ENCODE measurements around the gene RAMP1. TPM values are rescaled to one million over a fixed set of nuclear protein-coding genes. Genes with fewer than 3 reads are reported as not detected.

RAMP1 gene
- total RNA-seq, 1 donor = 1.6 TPM

DNA sequence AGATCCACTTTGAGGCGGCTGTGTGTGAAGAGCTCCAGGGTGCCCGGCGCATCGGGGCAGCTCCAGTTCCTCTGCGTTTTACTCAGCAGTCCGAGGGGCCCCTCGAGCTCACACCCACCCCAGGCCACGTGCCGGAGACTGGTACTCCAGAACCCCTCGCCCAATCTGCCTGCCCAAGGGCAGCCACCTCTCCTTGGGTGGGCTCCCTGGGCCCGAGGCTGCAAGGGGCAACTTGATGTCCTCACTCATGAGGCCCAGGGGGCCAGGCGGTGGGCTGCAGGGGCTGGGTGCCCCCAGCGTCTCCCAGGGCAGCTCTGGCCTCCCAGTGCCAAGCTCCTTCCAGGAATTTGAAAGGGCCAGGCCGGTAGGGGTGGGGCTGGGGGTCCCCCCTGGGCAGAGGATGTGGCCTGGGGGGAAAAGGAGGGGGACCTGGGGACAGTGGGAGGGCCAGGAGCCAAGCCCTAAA is 16.7 kb downstream of the RAMP1 start:
- no peak for DNase-seq (ENCODE audit: low read depth in 2 of 3, low spot score in 2 of 3)

DNA sequence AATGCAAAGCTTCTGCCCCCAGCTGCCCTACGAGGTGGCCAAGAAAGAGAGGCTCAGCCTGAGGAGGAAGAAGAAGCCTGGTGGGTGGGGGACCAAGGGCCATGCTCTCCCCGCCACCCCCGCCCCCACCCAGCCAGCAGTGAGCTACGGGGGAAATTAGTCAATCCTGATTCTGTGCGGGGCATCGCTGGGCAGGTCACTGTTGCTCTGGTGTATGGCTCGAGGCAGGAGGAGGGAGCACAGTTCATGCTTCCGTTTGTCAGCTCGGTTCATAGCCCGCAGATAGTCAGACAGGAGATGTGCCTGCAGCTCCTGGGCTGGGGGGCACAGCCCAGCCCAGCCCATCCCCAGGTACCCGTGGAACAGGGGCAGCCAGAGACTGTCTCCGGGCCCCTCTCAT is 17.1 kb downstream of the RAMP1 start:
- DNase-seq (ENCODE audit: low read depth in 2 of 3, low spot score in 2 of 3) = no peak

DNA sequence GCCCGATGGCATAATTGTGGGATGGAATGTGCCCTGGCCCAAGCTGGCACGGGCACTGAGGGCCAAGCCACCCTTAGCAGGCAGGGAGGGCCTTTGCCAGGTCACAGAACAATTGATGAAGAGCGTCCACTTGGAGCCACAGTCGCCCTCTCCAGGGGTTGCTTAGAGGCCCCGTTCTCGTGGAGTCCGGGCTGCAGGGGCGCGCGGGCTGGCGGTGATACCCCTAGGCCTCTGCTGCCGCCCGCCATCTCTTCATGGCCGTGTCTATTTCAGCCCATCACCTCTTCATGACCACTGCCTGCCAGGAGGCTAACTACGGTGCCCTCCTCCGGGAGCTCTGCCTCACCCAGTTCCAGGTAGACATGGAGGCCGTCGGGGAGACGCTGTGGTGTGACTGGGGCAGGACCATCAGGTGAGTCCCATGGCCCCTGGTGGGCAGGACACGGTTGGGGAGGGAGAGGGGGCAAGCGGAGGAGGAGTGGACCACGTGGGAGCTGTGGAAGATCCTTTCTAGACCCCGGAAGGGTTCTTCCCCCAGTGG is 17.6 kb downstream of the RAMP1 start:
- no peak for DNase-seq (ENCODE audit: low read depth in 2 of 3, low spot score in 2 of 3)

DNA sequence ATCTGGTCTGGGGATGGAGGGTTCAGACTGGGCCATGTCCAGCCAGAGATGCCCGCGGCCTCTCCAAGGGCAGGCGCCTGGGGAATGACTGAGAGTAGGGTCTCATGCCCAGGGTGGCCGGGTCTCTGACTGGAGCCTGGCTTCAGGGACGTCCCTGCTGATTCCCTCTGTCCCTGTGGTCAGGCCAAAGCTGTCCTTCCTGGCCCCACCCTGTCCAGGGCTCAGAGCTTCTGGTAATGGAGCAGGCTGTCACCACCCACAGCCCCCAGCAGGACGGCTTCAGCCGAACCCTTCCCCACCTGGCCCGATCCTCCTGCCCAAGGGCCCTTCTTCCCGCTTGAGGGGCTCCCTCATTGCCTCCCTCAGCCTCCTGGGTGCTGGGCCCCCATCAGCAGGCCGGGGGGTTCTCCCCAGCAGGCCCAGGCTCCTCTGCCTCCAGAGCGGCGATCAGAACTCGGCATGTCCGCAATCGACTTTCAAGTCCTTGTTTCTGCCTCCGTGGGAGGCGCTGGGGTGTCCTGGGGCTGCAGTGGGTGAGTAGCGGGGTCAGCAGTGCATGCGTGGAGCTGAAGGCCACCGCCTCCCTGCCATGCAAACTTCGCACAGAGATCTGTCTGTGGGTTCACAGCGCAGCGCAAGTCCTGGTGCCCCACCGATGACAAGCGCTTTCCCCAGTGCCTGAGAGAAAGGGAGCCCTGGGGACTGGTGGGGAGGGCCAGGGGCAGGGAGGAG is 18.3 kb downstream of the RAMP1 start:
- DNase-seq (ENCODE audit: low read depth in 2 of 3, low spot score in 2 of 3) = no peak

DNA sequence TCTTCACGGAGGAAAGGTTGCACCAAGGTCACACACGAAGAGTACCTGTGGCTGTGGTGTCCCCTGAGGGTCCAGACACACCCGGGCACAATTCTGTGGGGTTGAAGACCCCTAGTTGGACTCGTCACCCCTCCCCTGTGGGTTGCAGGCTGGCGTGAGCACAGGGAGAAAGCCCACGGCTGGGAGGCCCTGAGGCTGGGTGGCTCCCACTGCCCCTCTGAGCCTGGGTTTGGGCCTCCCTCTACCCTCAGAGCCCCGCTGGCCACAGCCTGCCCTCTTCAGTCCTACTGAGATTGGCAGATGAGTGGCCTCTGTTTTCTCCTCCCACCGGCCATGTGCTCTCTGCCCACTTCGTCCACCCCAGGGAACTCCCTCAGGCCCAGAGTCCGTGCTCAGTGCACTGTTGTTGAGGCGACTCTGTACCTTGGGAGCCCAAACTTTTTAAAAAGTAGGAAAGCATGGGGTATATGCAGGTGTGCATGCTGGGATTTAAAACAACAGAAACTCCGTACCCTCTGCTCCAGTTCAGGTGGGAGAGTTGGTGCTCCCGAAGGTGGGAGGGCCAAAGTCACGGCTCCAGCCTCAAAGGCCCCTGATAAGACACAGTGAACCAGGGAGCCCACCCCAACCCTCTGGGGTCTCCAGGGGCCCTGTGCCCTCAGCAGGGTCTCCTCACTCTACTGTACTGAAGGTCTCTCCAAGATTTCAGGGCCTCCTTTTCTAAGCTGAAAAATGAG is 19.1 kb downstream of the RAMP1 start:
- DNase-seq (ENCODE audit: low read depth in 2 of 3, low spot score in 2 of 3) = no peak

DNA sequence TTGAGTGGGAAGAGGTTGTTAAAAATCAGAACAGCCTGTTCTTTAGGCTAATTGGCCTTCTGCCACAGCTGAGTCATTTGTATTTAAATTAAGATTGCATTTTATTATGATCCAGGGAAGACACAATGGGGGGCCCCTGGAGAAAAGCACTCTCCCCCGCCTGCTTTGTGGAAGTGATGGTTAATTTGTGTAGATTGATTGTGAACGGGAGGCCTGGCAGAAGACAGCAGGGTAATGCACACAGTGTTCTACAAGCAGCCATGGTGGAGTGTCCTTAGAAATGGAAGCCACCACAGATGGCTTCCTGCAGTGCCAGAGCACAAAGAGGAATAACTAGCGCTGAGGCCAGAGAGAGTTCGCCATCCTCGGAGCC is 19.6 kb downstream of the RAMP1 start:
- DNase-seq (ENCODE audit: low read depth in 2 of 3, low spot score in 2 of 3) = no peak

DNA sequence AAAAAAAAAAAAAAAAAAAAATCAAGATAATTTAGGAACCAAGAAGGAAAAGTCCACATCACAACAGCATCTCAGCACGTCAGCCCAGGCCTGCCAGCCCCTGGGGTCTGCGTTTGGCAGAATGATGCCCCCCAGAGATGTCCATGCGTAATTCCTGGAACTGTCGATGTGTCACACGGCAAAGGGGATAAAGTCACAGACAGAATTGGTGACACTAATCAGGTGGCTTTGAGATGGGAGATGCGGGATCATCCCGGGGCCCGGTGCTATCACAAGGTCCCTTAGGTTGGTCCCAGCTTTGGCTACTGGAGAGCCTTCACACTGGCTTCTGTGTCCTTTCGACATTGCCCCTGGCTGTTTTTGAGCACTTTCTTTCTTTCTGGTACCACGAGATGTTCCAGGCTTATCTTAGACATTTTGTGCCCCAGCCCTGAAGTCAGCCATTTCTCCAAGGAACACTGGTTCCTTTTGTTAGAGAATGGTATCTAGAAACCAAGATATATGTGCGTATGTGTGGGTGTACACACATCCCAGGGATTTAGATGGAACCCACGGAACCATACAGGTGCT is 20.7 kb downstream of the RAMP1 start:
- DNase-seq (ENCODE audit: low read depth in 2 of 3, low spot score in 2 of 3) = no peak

DNA sequence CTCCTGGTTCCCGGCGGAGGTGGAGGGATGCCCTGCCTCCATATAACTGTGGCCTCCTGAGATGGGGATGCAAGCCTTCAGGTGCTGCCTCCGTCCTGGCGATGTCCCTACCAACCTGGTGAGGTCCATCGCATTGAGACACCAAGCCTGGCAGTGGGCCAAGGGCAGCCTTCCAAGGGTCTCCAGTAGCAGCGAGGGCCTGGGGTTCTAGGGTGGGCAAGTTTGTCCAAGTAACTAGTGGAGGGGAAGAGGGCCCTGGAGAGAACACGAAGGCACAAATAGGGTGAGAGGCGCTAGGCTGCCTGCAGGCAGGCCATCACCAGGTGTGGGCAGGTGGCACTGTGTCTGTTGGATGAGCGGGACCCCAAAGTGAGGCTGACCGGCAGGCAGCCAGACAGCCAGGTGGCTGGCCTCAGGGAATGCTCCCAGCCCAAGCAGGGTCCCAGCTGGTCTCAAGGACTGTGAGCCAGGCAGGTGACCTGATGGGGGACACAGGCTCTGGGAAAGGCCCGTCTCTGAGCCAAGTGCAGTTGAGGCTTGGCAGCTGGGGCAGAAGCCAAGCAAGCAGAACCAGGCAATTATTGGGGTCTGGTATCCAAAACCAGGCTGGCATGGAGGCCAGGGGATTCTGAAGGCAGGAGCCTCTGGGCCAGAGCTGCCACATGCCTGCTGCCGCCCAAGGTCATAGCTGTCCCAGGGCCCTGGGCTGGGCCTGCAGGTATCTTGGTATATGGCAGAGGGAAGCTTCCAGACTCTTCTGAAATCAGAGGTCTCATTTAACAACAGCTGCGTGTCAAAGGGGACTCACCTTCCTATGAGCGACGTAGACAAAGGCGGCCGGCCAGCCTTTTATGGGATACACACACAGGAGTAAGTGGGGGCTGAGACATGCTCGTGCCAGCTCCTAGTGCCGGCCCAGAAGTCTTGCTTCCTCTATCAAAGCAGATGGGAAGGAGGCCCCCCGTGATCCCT is 23.4 kb downstream of the RAMP1 start:
- DNase-seq (ENCODE audit: low read depth in 2 of 3, low spot score in 2 of 3) = no peak

DNA sequence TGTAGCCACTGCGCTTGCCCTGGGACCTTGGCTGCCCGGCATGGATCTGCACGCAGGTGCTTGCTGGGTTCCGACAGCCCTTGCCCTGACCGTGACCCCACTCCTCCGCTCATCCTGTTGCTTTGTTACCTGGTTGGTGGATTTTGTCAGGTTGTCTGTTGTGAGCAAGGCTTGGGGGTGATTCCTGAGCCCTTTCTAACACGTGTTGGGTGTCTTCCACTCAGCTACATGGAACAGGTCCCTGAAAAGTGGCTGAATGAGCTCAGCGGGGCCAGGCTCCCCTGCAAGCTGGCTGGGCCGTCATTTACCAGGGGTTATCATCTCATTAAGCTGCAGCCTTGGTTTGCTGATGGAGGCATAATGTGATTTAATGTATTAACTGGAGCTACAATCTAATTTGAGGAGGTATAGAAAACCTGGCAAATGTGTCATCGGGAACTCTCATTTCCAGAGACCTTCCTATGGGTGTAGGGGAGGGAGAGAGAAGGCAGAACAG is 24.6 kb downstream of the RAMP1 start:
- DNase-seq (ENCODE audit: low read depth in 2 of 3, low spot score in 2 of 3) = no peak

DNA sequence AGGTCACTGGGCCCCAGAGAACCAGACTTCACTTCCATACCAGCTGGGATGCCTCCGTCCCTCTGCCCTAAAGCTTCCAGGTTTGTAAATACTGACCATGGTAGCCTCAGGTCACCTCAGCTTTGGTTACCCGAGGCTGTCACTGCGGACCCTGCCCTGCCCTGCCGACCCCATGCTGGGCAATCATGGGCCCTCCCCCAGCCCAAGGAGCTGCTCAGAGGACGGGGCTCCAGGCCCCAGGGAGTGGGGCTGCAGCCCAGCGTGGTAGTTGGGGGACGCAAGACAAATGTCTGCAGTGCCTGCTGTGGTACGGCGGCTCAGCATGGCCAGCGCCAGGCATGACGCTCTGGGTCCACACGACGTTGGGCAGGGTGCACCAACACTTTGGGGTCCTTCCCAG is 25.3 kb downstream of the RAMP1 start:
- no peak for DNase-seq (ENCODE audit: low read depth in 2 of 3, low spot score in 2 of 3)

DNA sequence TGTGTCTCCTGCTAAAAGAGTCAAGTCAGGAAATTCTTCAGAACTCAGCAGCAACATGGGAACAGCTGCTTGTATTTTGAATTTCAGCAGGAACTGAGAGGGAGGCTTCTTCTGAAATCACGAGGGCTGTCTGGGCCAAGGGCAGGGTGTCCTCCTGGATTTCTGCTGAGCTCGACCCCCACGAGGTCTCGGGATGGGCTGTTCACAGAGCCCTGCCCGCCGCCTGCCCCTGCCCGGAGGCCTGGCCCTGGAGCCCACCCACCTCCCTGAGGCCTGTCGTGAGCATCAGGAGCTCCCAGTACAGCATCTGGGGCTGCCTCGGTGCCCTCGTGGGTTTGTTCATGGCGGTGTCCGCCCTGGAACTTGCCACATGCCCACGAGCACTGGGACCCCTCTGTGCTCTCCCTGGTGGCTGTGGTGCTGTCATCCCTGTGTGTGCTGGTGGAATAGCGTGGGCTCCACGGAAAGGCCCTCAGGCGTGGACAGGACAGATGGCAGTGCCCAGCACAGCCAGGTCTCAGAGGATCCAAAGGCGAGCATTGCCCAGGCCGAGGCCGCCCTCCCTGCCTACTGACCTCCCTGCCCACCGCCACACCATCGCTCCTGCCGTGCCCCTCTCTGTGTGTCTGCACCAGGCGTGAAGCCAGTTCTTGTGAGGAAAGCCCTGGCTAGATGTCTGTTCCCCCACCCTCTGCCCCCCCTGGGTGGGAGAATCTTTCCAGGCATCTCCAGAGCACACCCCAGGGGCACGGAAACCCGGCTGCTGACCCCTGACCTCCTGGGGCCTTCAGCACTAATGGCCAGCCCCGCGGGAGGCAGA is 25.9 kb downstream of the RAMP1 start:
- DNase-seq (ENCODE audit: low read depth in 2 of 3, low spot score in 2 of 3) = no peak

DNA sequence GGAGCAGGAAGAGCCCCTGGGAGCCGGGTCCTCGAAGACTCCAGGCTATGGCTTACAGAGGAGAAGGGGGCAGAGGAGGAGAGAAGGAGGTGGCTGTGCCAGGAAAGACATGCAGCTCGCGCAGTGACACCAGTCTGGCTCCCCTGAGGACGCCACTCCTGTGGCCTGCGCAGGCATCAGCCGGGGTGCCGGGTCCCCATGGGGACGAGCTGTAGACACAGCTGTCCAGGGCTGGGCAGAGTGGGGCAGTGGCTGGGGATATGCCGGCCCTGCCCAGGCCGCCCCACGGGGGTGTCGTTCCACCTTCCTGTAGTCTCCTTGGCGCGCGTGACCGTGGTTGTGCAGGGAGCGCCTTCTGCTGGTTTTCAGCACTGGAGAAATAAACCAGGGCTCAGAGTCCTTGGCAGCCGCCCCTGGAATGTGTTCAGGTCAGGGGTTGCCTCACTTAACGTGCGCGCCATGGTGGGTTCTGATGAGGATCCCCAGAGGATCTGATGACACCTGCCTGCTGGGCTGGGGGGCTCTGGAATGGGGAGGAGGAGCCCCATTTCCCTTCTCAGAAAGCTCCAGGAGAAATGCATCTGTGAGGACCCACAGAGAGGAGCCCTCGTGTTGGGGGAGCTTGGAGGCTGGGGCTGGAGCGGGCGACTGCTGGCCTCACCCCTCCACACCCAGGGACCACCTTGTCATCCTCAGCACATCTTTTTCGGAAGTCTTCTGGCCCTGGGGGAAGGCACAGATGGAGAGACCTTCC is 26.7 kb downstream of the RAMP1 start:
- no peak for DNase-seq (ENCODE audit: low read depth in 2 of 3, low spot score in 2 of 3)

DNA sequence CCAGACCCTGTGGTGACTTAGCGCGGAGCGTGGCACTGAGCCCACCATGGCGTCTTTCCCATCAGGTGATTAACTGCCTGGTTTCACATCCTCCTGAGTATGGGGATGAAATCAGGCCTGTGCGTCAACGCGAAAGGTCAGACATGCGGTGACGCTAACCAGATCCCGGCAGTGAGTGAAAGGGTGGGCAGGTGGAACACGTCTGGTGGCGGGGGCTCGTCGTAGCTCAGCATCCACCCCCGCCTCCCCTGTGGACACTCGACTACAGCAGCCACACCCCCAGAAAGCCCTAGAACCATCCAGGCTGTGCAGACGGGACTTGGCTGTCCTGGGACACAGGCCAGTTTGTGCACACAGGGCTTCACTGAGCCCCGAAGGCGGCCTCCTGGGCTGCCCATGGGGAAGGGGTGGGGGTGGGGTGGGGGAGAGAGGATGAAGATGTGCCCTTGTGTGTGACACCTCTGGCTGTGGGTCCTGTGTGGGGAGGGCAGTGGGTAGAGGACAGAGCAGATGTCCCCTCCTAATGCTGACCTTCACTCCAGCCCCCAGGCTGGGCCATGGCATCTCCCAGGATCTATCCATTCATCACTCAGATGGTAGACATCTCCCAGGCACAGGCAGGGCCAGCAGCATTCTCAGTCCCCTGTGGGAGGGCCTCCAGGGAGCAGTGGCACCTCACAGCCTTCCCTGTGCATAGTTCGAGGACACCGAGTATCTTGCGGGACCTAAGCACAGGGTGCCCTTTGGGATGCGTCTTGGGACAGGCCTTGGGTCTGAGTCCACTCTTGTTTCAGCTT is 27.5 kb downstream of the RAMP1 start:
- DNase-seq (ENCODE audit: low read depth in 2 of 3, low spot score in 2 of 3) = no peak

DNA sequence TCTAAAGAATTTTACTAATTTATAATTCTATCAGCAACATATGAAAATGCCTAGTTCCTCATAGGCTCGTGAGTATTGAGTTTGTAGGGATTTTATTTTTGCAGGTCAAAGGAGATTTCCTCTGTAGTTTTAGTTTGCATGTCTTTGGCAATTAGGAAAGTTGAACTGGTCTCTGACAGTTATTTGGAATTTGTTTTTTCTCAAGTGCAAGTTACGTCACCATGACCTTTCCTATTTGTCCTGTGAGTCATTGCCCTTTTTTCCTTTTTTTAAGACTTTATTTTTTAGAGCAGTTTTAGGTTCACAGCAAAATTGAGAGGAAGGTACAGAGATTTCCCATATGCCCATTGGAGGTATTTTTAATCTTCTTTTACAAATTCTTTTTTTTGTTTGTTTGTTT is 29.0 kb downstream of the RAMP1 start:
- DNase-seq (ENCODE audit: low read depth in 2 of 3, low spot score in 2 of 3) = no peak

DNA sequence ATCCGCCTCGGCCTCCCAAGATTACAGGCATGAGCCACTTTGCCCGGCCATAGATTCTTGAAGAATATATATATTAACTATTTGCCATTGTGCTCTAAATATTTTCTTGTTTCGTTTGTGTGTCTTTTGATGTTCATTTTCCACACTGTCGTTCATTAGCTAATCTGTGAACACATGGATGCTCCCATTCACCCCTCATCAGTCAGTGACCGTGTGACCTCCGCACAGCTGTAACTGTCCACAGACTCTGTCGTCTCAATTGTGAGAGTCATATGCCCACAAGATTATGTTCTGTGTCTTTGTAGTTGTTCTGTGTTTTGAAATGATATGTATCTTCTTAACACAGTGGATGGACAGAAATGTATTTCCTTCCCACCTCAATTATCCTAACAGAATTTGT is 29.6 kb downstream of the RAMP1 start:
- DNase-seq (ENCODE audit: low read depth in 2 of 3, low spot score in 2 of 3) = no peak

DNA sequence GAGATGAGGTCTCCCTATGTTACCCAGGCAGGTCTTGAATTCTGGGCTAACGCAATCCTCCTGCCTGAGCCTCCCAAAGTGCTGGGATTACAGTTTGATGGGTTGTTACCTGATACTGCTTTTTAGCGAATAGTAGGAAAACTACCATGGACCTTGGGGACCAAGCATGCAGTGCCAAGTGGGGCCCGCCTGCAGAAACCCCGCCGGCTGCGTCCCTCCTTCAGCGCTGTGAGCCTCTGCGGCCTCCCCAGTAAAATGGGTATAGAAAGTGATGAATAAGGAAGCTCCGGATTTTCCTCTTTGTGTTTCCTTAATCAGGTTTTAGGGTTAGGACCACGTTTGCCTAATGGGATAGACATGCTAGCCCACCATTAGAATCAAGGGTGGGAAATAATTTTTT is 30.4 kb downstream of the RAMP1 start:
- no peak for DNase-seq (ENCODE audit: low read depth in 2 of 3, low spot score in 2 of 3)

DNA sequence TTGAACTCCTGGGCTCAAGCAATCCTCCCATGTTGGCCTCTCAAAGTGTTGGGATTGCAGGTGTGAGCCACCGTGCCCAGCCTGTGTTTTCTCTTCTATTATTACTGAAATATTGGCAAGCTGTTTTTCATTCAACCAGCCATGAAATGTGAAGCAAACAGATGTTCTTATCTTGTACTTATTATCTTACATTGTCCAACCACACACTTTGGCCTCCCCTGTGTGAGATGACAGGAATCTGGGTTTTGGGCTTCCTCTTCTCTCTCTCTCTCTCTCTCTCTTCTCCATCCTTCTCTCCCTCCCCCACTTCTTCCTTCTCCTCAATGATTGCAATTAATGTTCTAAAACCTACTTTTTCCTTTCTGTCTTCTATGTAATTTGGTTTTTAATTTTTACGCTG is 33.1 kb downstream of the RAMP1 start:
- peak in 1 of 3 donors; percentile 68 for DNase-seq (ENCODE audit: low read depth in 2 of 3, low spot score in 2 of 3)

DNA sequence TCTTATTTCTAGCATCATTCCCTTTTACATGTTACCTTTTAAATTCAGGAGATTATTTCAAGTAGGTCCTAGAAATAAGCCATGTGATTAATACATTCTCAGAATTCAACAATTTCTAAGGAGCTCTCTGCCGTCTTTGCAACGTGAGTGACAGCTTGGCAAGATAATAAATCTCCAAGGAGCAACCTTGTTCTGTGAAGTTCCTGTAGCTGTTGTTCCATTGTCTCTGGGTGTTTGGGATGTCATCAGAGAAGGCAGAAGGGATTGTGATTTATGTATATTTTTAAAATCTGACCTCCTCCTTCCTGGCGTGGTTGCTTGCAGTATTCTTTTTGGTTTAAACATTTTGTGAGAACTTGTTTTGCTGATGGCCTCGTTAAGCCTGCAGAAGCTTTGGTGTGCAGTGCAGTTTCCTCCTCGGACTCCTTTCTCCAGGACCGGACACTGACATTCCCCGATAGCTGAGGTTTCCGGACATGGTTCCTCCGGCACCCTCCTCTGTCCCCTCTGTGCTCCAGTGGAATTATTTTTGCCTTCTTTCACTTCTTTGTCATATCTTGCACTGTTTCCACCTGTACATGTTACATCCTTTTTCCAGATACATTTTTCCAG is 33.7 kb downstream of the RAMP1 start:
- no peak for DNase-seq (ENCODE audit: low read depth in 2 of 3, low spot score in 2 of 3)

Measured in hematopoietic multipotent progenitor cell (in vitro differentiated cells).